Esophagus squamous epithelium (tissue), 4 donors: Measurements from ENCODE around the gene SNX21.

Experiments used
- POLR2A ChIP-seq, 4 donors: fragments of 450-650 bp; IDR thresholded peaks; one replicate each; pipeline ENCODE4 v1.6.1; 2017; ENCODE audit warnings: antibody characterized with exemption in 4 of 4, mild to moderate bottlenecking in 4 of 4, moderate library complexity in 3 of 4
- TF ChIP-seq, protein P1 (sequence below), 6 experiments: fragments of 450-650 bp in 4 of 6; fragments of 200-600 bp in 2 of 6; sonication (generic) in 2 of 6; IDR thresholded peaks; one replicate each; pipeline ENCODE4 v1.5.1; 2016 to 2019; ENCODE audit warnings: antibody characterized with exemption in 6 of 6, mild to moderate bottlenecking in 4 of 6, moderate library complexity in 4 of 6

DNA sequence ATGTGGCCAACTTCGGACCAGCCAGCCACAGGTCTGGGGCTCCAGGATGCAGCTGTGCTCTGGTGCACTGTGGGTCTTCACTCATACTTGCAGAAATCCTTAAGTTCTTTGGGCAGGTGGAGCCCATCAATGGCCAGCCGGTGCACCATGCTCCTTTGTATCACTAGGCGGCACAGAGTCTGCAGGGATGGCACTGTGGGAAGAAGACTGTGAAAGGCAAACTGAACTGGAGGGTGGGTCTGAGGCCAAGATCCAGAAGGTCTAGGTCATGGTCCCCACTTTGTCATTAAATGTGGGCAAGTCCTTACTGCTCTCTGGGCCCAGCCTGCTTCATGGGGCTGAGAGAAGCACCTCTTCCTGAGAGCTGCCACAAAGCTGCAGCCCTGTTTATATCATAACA is 55.1 kb downstream of the SNX21 start:
- TF ChIP-seq, protein P1, sequence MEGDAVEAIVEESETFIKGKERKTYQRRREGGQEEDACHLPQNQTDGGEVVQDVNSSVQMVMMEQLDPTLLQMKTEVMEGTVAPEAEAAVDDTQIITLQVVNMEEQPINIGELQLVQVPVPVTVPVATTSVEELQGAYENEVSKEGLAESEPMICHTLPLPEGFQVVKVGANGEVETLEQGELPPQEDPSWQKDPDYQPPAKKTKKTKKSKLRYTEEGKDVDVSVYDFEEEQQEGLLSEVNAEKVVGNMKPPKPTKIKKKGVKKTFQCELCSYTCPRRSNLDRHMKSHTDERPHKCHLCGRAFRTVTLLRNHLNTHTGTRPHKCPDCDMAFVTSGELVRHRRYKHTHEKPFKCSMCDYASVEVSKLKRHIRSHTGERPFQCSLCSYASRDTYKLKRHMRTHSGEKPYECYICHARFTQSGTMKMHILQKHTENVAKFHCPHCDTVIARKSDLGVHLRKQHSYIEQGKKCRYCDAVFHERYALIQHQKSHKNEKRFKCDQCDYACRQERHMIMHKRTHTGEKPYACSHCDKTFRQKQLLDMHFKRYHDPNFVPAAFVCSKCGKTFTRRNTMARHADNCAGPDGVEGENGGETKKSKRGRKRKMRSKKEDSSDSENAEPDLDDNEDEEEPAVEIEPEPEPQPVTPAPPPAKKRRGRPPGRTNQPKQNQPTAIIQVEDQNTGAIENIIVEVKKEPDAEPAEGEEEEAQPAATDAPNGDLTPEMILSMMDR (IDR thresholded peaks at IDR 0.05) = no peak
- no peak for TF ChIP-seq POLR2A (IDR thresholded peaks at IDR 0.05)
